ENCODE measurements around the gene ASTN2. TPM values are rescaled to one million over a fixed set of nuclear protein-coding genes. Genes with fewer than 3 reads are reported as not detected.

The ASTN2 gene
- total and polyA plus RNA-seq, 10 of the 15 experiments (the other 5 are each of a cell fraction or from before 2014, with no cell fraction given): 1.4 to 15.7 (median 7.0) TPM

- TF ChIP-seq, protein P1, sequence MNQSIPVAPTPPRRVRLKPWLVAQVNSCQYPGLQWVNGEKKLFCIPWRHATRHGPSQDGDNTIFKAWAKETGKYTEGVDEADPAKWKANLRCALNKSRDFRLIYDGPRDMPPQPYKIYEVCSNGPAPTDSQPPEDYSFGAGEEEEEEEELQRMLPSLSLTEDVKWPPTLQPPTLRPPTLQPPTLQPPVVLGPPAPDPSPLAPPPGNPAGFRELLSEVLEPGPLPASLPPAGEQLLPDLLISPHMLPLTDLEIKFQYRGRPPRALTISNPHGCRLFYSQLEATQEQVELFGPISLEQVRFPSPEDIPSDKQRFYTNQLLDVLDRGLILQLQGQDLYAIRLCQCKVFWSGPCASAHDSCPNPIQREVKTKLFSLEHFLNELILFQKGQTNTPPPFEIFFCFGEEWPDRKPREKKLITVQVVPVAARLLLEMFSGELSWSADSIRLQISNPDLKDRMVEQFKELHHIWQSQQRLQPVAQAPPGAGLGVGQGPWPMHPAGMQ (IDR thresholded peaks at IDR 0.05; ENCODE audit: borderline replicate concordance): no peak
Measured at GRCh38 chr9:116662646-116663310, 752.1 kb downstream of the ASTN2 start (continued).

DNA sequence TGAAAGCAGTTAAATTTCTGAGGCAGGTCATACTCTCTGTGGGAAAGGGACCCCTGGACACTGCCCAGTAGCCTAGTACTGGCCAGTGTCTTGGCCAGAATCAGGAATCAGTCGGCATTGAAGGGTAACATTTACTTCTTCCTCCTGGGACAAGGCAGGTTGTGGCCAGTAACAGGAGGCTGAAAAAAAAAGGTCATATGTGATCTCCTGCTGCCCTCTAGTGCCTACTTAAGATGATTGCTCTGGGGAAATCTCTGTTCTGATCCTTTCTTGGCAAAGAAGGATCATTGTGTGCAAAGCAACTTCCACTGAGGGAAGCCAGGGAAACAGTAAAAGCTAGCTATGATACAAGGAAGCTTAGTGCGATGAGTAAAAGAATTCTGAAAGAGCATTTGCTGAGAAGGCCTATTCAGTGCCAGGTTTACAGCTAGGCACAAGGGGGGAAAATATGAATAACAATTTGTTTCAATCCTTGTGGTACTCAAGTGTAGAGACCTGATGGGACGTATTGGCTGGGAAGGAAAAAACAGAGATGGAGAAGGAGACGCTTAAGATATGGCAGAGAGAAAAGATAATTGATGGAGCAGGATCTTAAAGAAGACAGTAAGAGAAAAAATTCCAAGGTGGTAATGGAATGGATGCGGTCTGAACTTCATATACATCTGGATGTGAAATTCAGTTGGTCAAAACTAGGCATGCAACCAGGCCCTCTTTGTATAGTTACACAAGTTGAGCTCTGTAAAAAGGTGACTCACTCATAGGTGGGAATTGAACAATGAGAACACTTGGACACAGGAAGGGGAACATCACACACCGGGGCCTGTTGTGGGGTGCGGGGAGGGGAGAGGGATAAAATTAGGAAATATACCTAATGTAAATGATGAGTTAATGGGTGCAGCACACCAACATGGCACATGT is 753.6 kb downstream of the ASTN2 start:
- Histone ChIP-seq H3K9me3 (replicated peaks; ENCODE audit: control insufficient read depth, insufficient read depth, low read length) (no peaks in the 10 kb centered on the region), H4K20me1 (ENCODE audit: control insufficient read depth, insufficient read depth) (no peaks in the 10 kb centered on the region; the same call in 1 of the 2 replicates), H3K9ac (ENCODE audit: control insufficient read depth, insufficient read depth, low read length) (no peak overlapping the region), H2AFZ (ENCODE audit: control insufficient read depth, low read depth, low read length) (no peak overlapping the region), H3K27me3 (replicated peaks in 1 of 2; ENCODE audit: control insufficient read depth in 2 of 2, insufficient read depth in 2 of 2, low read length in 1 of 2) (no peaks in the 10 kb centered on the region), H3K79me2 (ENCODE audit: control insufficient read depth, insufficient read depth, low read length) (no peaks in the 10 kb centered on the region), H3K4me1 (ENCODE audit: control insufficient read depth, insufficient read depth, low read length) (no peaks in the 10 kb centered on the region), H3K27ac (ENCODE audit: control insufficient read depth, insufficient read depth) (no peak overlapping the region), H3K4me2 (ENCODE audit: control insufficient read depth, insufficient read depth) (no peak overlapping the region), H3K36me3 (ENCODE audit: control insufficient read depth in 2 of 2, insufficient read depth in 2 of 2, low read length in 1 of 2) (no peaks in the 10 kb centered on the region), H3K4me3 (no peak overlapping the region)
- in situ Hi-C loops (cut with MboI): loop anchor here (5.0 kb wide), 1 partner anchor 51 kb away; no protein-coding TSS in a partner anchor
- 45% methylated on average over 7 of the region's 7 CpGs for WGBS (ENCODE audit: insufficient coverage, insufficient replicate concordance, low lambda C conversion rate, missing lambda C conversion rate)
- ChIA-PET SMC1A (ENCODE audit: uncharacterized antibody, unreplicated experiment) (interaction anchor here (1.0 to 1.2 kb wide), 2 partner anchors 20 to 25 kb away, joined by 3 to 4 read pairs; no protein-coding TSS in a partner anchor), POLR2A (no interaction called here), CTCF (interaction anchor here (0.7 to 1.7 kb wide), 8 partner anchors 11 to 1069 kb away, joined by 3 to 7 read pairs (median 4); no protein-coding TSS in a partner anchor), RAD21 (ENCODE audit: unreplicated experiment) (interaction anchor here (1.0 kb wide), 1 partner anchor 1069 kb away, joined by 3 read pairs; no protein-coding TSS in a partner anchor)
- TF ChIP-seq ZNF384 (IDR thresholded peaks at IDR 0.05; ENCODE audit: borderline replicate concordance, low read depth, low read length) (peak; percentile 35; the same call in 1 of the 2 replicates), NFYA (IDR thresholded peaks at IDR 0.05; ENCODE audit: borderline replicate concordance, low read depth, low read length) (no peak), FOS (IDR thresholded peaks at IDR 0.05; ENCODE audit: borderline replicate concordance, extremely low read depth, insufficient read length) (no peak), SMC3 (IDR thresholded peaks at IDR 0.05; ENCODE audit: borderline replicate concordance, low read length) (peak; percentile 67), SUPT20H (IDR thresholded peaks at IDR 0.05; ENCODE audit: borderline replicate concordance, control insufficient read depth, low read depth, low read length) (no peak), RAD21 (IDR thresholded peaks at IDR 0.05; ENCODE audit: insufficient read depth, low read depth, low read length) (peak; percentile 84), YY1 (IDR thresholded peaks at IDR 0.05; ENCODE audit: low read depth, low read length) (no peak), ETV6 (conservative IDR thresholded peaks at IDR 0.05 in 1 of 2, IDR thresholded peaks at IDR 0.05 in 1 of 2; ENCODE audit: borderline replicate concordance in 1 of 2, low read depth in 1 of 2) (no peak)
- TF ChIP-seq, protein P2, sequence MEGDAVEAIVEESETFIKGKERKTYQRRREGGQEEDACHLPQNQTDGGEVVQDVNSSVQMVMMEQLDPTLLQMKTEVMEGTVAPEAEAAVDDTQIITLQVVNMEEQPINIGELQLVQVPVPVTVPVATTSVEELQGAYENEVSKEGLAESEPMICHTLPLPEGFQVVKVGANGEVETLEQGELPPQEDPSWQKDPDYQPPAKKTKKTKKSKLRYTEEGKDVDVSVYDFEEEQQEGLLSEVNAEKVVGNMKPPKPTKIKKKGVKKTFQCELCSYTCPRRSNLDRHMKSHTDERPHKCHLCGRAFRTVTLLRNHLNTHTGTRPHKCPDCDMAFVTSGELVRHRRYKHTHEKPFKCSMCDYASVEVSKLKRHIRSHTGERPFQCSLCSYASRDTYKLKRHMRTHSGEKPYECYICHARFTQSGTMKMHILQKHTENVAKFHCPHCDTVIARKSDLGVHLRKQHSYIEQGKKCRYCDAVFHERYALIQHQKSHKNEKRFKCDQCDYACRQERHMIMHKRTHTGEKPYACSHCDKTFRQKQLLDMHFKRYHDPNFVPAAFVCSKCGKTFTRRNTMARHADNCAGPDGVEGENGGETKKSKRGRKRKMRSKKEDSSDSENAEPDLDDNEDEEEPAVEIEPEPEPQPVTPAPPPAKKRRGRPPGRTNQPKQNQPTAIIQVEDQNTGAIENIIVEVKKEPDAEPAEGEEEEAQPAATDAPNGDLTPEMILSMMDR (IDR thresholded peaks at IDR 0.05 in 2 of 3, conservative IDR thresholded peaks at IDR 0.05 in 1 of 3; ENCODE audit: control insufficient read depth in 2 of 3, extremely low read depth in 1 of 3, insufficient read depth in 1 of 3, low read depth in 3 of 3, low read length in 3 of 3): peak; percentile 63 to 83 (median 66)
- TF ChIP-seq, protein P3, sequence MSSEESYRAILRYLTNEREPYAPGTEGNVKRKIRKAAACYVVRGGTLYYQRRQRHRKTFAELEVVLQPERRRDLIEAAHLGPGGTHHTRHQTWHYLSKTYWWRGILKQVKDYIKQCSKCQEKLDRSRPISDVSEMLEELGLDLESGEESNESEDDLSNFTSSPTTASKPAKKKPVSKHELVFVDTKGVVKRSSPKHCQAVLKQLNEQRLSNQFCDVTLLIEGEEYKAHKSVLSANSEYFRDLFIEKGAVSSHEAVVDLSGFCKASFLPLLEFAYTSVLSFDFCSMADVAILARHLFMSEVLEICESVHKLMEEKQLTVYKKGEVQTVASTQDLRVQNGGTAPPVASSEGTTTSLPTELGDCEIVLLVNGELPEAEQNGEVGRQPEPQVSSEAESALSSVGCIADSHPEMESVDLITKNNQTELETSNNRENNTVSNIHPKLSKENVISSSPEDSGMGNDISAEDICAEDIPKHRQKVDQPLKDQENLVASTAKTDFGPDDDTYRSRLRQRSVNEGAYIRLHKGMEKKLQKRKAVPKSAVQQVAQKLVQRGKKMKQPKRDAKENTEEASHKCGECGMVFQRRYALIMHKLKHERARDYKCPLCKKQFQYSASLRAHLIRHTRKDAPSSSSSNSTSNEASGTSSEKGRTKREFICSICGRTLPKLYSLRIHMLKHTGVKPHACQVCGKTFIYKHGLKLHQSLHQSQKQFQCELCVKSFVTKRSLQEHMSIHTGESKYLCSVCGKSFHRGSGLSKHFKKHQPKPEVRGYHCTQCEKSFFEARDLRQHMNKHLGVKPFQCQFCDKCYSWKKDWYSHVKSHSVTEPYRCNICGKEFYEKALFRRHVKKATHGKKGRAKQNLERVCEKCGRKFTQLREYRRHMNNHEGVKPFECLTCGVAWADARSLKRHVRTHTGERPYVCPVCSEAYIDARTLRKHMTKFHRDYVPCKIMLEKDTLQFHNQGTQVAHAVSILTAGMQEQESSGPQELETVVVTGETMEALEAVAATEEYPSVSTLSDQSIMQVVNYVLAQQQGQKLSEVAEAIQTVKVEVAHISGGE (CRISPR knock-in tag; IDR thresholded peaks at IDR 0.05): no peak
- FAIRE-seq (peak; percentile 93), ATAC-seq (peak; percentile 90), DNase-seq (ENCODE audit: low read depth, low spot score) (peak; percentile 24)
- intact Hi-C loops (cut with micrococcal nuclease; ENCODE audit: unreplicated experiment): loop anchor here (2.0 to 10.0 kb wide), 5 partner anchors 72 to 1068 kb away; no protein-coding TSS in a partner anchor
- BruUV-seq (replicated peaks): no TSS peak
